Esophagus muscularis mucosa (tissue), 4 donors: ENCODE measurements around the gene DUSP12.

ENCODE experiments used
- EP300 ChIP-seq: sonication (generic); formaldehyde crosslinking; IDR thresholded peaks from one replicate; pipeline ENCODE4 v1.6.1; 2017; ENCODE audit warnings: antibody characterized with exemption
- POLR2A ChIP-seq: fragments of 450-650 bp; IDR thresholded peaks from one replicate; pipeline ENCODE4 v1.6.1; 2017; ENCODE audit warnings: antibody characterized with exemption, moderate library complexity, mild to moderate bottlenecking, low read depth
- POLR2AphosphoS5 ChIP-seq, 2 donors: sonication (generic); formaldehyde crosslinking; IDR thresholded peaks; one replicate each; pipeline ENCODE4 v1.6.1; 2017; ENCODE audit warnings: antibody characterized with exemption in 2 of 2
- TF ChIP-seq, protein P1 (sequence below), 3 experiments: fragments of 200-600 bp in 2 of 3; fragments of 450-650 bp in 1 of 3; sonication (generic) in 2 of 3; IDR thresholded peaks; one replicate each; pipeline ENCODE4 v1.5.1; 2017 to 2019; ENCODE audit warnings: antibody characterized with exemption in 3 of 3, mild to moderate bottlenecking in 2 of 3, moderate library complexity in 1 of 3

DNA sequence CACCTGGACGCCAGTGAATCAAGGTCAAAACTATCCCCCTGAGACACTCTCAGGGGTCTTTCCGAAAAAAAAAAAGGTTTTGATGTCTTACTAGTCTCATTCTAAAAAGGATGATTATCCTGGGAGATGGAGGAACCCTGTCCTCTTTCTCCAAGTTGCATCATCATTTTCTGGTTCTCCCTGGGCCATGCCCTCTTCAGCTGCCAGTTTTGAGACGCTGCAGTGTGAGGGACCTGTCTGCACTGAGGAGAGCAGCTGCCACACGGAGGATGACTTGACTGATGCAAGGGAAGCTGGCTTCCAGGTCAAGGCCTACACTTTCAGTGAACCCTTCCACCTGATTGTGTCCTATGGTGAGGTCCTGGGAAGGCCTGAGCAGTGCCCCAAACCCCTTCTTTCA lies 39.0 kb upstream of the DUSP12 start:
- TF ChIP-seq, protein P1, sequence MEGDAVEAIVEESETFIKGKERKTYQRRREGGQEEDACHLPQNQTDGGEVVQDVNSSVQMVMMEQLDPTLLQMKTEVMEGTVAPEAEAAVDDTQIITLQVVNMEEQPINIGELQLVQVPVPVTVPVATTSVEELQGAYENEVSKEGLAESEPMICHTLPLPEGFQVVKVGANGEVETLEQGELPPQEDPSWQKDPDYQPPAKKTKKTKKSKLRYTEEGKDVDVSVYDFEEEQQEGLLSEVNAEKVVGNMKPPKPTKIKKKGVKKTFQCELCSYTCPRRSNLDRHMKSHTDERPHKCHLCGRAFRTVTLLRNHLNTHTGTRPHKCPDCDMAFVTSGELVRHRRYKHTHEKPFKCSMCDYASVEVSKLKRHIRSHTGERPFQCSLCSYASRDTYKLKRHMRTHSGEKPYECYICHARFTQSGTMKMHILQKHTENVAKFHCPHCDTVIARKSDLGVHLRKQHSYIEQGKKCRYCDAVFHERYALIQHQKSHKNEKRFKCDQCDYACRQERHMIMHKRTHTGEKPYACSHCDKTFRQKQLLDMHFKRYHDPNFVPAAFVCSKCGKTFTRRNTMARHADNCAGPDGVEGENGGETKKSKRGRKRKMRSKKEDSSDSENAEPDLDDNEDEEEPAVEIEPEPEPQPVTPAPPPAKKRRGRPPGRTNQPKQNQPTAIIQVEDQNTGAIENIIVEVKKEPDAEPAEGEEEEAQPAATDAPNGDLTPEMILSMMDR (IDR thresholded peaks at IDR 0.05), result no peak
- TF ChIP-seq EP300, result no peak
- no peak for TF ChIP-seq POLR2A
- TF ChIP-seq POLR2AphosphoS5 (IDR thresholded peaks at IDR 0.05), result no peak
